ENCODE data around the gene EMC10. TPM values are rescaled to one million over a fixed set of nuclear protein-coding genes. Genes with fewer than 3 reads are reported as not detected.

EMC10 gene
- total RNA-seq, 1 experiment from 2014 or later = 228 TPM

DNA sequence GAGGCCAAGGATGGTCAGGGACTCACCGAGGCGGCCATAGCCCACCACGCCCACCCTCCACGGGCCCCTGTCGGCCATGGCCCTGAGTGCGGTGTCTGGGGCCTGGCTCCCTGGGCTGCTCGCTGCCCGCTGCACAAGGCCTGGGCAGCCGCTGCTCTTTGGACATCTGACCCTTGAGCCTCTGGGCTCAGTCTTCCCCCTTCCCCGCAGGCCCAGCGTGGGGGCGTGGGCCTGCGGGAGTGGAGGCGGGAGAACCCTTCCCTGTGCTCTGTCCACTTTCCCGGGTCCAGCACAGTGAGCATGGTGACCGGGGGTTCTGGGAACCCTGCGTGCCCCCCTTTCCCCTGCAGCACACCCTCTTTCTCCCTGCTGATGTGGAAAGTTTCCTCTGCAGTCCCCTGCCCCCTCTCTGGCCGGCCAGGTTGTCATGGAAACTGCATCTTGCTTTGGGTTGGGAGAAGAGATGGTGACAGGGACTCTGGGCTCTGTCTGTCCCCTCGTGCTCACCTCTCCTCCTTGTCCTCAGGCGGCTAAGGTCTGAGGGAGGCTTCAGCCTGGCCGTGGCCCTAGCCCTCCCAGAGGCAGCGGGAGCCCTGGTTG is 37.5 kb downstream of the EMC10 start, which contains the start of gene ASPDH:
Gene ASPDH (minus strand): TSS at position 168 of the 600 bp plus-strand sequence. CDS start 90 bp downstream, at position 78.
- Histone ChIP-seq H3K9ac (ENCODE audit: low read length) (no peak within 1 kb of the TSS), H3K36me3 (ENCODE audit: low read depth, low read length) (no peaks in the 10 kb centered on the region)
- intact Hi-C loops (cut with micrococcal nuclease) = no loop called here

DNA sequence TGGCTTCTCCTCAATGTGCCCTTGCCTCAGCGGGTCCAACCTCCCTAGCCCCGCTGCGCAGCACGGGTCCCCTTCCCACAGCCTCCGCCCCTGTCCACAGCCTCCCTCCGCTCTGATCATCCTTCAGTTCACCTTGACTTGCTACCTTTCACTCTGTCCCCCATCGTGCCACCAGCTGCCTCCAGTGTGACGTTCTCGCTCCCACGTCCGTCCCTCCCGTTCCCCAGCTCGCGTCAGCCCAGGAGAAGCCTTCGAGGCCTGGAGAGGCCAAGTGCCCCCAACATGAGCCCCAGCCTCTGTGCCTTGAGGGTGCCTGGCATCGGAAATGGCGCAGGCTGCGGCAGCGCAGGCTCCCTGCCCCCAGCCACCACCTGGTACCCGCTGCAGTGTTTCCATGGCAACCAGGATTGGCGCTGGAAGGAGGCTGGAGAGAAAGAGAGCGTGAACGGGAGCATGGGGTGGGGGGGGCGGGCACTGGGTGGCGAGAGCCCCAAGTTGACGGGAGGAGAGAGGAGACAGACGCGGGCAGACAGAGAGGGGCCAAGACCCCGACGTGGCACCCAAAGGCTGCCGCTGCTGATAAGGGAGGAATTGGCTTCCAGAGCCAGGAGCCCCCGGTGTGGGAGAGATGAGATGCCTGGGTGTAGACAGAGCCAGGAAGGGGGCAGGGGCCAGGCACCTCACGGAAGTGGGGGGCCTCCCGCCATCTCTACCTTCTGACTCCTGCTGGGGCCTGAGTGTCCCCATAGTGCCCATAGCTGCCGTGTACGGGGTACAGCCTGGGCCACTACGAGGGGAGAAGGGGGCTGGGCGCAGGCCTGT is 38.2 kb downstream of the EMC10 start:
- no TSS peak for BruUV-seq (replicated peaks)
- Histone ChIP-seq H3K4me1 (ENCODE audit: insufficient read depth, low read length) (peaks cover 10% of the 10 kb centered on the region; the same call in 1 of the 2 replicates), H3K27me3 (ENCODE audit: low read length) (no peaks in the 10 kb centered on the region), H3K9me3 (ENCODE audit: low read length) (no peaks in the 10 kb centered on the region), H3K79me2 (ENCODE audit: low read length) (0 out of 2 replicates have a peak, but pooled peaks cover 3% of the 10 kb centered on the region), H3K36me3 (ENCODE audit: low read depth, low read length) (no peaks in the 10 kb centered on the region), H3K9me2 (replicated peaks; ENCODE audit: low read length) (no peaks in the 10 kb centered on the region), H3K4me3 (ENCODE audit: low read length) (no peak overlapping the region), H3K9ac (ENCODE audit: low read length) (no peak overlapping the region), H3K4me2 (ENCODE audit: low read length) (no peak overlapping the region), H2AFZ (ENCODE audit: low read length) (no peak overlapping the region), H3F3A (ENCODE audit: low read length, unreplicated experiment) (no peaks in the 10 kb centered on the region), H4K20me1 (ENCODE audit: low read length) (no peaks in the 10 kb centered on the region), H3K27ac (ENCODE audit: low read length) (no peak overlapping the region)
- intact Hi-C loops (cut with micrococcal nuclease) = no loop called here
- DNase-seq (no peak), ATAC-seq (no peak)
- ChIA-PET POLR2A (ENCODE audit: unreplicated experiment) (no interaction called here), CTCF (no interaction called here)
- TF ChIP-seq, protein P1, sequence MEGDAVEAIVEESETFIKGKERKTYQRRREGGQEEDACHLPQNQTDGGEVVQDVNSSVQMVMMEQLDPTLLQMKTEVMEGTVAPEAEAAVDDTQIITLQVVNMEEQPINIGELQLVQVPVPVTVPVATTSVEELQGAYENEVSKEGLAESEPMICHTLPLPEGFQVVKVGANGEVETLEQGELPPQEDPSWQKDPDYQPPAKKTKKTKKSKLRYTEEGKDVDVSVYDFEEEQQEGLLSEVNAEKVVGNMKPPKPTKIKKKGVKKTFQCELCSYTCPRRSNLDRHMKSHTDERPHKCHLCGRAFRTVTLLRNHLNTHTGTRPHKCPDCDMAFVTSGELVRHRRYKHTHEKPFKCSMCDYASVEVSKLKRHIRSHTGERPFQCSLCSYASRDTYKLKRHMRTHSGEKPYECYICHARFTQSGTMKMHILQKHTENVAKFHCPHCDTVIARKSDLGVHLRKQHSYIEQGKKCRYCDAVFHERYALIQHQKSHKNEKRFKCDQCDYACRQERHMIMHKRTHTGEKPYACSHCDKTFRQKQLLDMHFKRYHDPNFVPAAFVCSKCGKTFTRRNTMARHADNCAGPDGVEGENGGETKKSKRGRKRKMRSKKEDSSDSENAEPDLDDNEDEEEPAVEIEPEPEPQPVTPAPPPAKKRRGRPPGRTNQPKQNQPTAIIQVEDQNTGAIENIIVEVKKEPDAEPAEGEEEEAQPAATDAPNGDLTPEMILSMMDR (conservative IDR thresholded peaks at IDR 0.05; ENCODE audit: low read depth, low read length) = no peak
- TF ChIP-seq EZH2 (IDR thresholded peaks at IDR 0.05; ENCODE audit: low read length, unreplicated experiment) (no peak), EZH2phosphoT487 (IDR thresholded peaks at IDR 0.05; ENCODE audit: borderline replicate concordance, low read length) (no peak)

More for the DNA sequence above, 37.5 kb downstream of the EMC10 start, which contains the start of gene ASPDH:
- H3K4me1 ChIP-seq (ENCODE audit: insufficient read depth, low read length) = peaks cover 10% of the 10 kb centered on the region; the same call in 1 of the 2 replicates
- ChIA-PET CTCF (no interaction called here), POLR2A (ENCODE audit: unreplicated experiment) (no interaction called here)
- H3K4me3 ChIP-seq (ENCODE audit: low read length) = no peak within 1 kb of the TSS
- H3K9me2 ChIP-seq (replicated peaks; ENCODE audit: low read length) = no peaks in the 10 kb centered on the region
- H4K20me1 ChIP-seq (ENCODE audit: low read length) = no peaks in the 10 kb centered on the region
- no peak for TF ChIP-seq EZH2phosphoT487 (IDR thresholded peaks at IDR 0.05; ENCODE audit: borderline replicate concordance, low read length)
- no peak for TF ChIP-seq EZH2 (IDR thresholded peaks at IDR 0.05; ENCODE audit: low read length, unreplicated experiment)
- TF ChIP-seq, protein P1 (conservative IDR thresholded peaks at IDR 0.05; ENCODE audit: low read depth, low read length) = no peak
- H2AFZ ChIP-seq (ENCODE audit: low read length) = no peak within 1 kb of the TSS
- H3K79me2 ChIP-seq (ENCODE audit: low read length) = 0 out of 2 replicates have a peak, but pooled peaks cover 3% of the 10 kb centered on the region
- BruUV-seq (replicated peaks) = no TSS peak
- H3F3A ChIP-seq (ENCODE audit: low read length, unreplicated experiment) = no peaks in the 10 kb centered on the region
- H3K4me2 ChIP-seq (ENCODE audit: low read length) = no peak within 1 kb of the TSS
- DNase-seq (no peak), ATAC-seq (no peak)
- no peaks in the 10 kb centered on the region for H3K27me3 ChIP-seq (ENCODE audit: low read length)
- H3K9me3 ChIP-seq (ENCODE audit: low read length) = no peaks in the 10 kb centered on the region
- H3K27ac ChIP-seq (ENCODE audit: low read length) = no peak within 1 kb of the TSS
